ENCODE results near the gene BLOC1S6.
A peak's percentile ranks its signal among the peaks of the same experiment; 100 is the strongest.

BLOC1S6 gene
- total RNA-seq = 59.1 to 79.7 reads per million in 2 donors

GRCh38 chr15:45587095-45587862, at the start of gene BLOC1S6:
BLOC1S6 (plus strand) TSS chr15:45587379; CDS start chr15:45587444, 65 bp downstream.
- DNase-seq = peak; percentile 81

GRCh38 chr15:45539680-45540079, 47.5 kb upstream of the BLOC1S6 start:
- no peak for DNase-seq

- no peak for DNase-seq
Observed at GRCh38 chr15:45540531-45540930, 46.6 kb upstream of the BLOC1S6 start.

- DNase-seq = no peak
Observed at GRCh38 chr15:45543051-45543450, 44.1 kb upstream of the BLOC1S6 start.

- no peak for DNase-seq
Observed at GRCh38 chr15:45544266-45545023, 42.7 kb upstream of the BLOC1S6 start.

- DNase-seq = no peak
Observed at GRCh38 chr15:45546789-45547188, 40.4 kb upstream of the BLOC1S6 start.

- DNase-seq = no peak
Observed at GRCh38 chr15:45548753-45549520, 38.2 kb upstream of the BLOC1S6 start.

- DNase-seq = no peak
Observed at GRCh38 chr15:45549541-45550220, 37.5 kb upstream of the BLOC1S6 start.

- DNase-seq = no peak
Observed at GRCh38 chr15:45550436-45550835, 36.7 kb upstream of the BLOC1S6 start.

GRCh38 chr15:45551676-45552075, 35.5 kb upstream of the BLOC1S6 start:
- no peak for DNase-seq

GRCh38 chr15:45555934-45556608, 31.1 kb upstream of the BLOC1S6 start:
- DNase-seq = no peak

GRCh38 chr15:45572617-45573016, 14.6 kb upstream of the BLOC1S6 start:
- no peak for DNase-seq

GRCh38 chr15:45573961-45574629, 13.1 kb upstream of the BLOC1S6 start:
- peak; percentile 9 for DNase-seq

GRCh38 chr15:45581919-45582318, 5.3 kb upstream of the BLOC1S6 start:
- DNase-seq = no peak

- DNase-seq = no peak
Observed at GRCh38 chr15:45583731-45584639, 3.2 kb upstream of the BLOC1S6 start.

GRCh38 chr15:45585069-45585791, 1.9 kb upstream of the BLOC1S6 start:
- DNase-seq = no peak

GRCh38 chr15:45586125-45586524, 1.1 kb upstream of the BLOC1S6 start:
- no peak for DNase-seq

- DNase-seq = no peak
Observed at GRCh38 chr15:45586601-45587094, 531 bp upstream of the BLOC1S6 start.

GRCh38 chr15:45587863-45588170, 638 bp downstream of the BLOC1S6 start:
- no peak for DNase-seq

All from T-helper 9 cell (primary cell).